Endothelial cell of hepatic sinusoid (primary cell): ENCODE results near the gene RAB33A.

Source experiments
- in situ Hi-C: cut with HindIII; loops from 2 replicates; pipeline ENCODE4 v1.10.0; 2017; ENCODE audit warnings: low sequenced_read_pairs

RAB33A gene

DNA sequence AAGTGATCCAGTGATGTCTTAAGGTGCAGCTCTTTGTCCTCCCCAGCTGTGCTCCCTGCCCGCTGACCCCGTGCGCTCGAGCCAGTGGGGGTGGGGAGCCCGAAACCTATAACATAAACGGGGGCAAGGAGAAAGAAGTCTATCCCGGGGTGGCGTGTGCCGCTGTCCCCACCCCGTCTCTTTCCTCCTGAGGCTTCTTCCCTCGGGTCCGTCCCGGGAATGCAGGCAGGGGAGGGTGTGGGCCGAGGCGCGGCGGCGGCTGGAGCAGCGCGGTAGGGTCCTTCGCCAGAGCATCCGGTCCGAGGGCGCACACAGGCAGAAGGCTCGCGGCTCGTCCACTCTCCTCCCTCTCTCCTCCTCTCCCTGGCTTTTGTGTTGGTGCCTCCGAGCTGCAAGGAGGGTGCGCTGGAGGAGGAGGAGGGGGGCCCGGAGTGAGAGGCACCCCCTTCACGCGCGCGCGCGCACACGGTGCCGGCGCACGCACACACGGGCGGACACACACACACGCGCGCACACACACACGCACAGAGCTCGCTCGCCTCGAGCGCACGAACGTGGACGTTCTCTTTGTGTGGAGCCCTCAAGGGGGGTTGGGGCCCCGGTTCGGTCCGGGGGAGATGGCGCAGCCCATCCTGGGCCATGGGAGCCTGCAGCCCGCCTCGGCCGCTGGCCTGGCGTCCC is at the start of gene RAB33A:
TSS of gene RAB33A (plus strand) at position 517 of the 681 bp plus-strand sequence. CDS start at position 618, 101 bp downstream.
- in situ Hi-C loops: no loop called here

DNA sequence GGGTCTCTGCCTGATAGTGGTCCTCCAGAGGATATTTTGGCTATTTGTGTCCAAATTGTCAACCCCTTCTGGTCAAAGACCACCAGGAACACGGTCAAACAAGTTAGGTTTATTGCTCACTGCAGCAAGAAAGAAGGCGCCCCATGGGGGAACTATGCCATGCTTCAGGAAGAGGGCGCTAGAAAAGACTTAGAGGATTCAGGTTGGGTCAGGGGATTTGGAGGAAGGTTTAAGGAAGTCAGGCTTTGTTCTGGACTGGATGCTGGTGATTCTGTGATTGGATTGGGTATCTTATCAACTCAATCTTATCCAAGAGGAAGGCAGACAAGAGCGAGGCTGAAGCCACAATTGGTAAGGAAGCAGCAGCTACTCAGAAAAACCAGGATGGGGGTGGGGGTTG is 47.2 kb upstream of the RAB33A start:
- in situ Hi-C loops: no loop called here

DNA sequence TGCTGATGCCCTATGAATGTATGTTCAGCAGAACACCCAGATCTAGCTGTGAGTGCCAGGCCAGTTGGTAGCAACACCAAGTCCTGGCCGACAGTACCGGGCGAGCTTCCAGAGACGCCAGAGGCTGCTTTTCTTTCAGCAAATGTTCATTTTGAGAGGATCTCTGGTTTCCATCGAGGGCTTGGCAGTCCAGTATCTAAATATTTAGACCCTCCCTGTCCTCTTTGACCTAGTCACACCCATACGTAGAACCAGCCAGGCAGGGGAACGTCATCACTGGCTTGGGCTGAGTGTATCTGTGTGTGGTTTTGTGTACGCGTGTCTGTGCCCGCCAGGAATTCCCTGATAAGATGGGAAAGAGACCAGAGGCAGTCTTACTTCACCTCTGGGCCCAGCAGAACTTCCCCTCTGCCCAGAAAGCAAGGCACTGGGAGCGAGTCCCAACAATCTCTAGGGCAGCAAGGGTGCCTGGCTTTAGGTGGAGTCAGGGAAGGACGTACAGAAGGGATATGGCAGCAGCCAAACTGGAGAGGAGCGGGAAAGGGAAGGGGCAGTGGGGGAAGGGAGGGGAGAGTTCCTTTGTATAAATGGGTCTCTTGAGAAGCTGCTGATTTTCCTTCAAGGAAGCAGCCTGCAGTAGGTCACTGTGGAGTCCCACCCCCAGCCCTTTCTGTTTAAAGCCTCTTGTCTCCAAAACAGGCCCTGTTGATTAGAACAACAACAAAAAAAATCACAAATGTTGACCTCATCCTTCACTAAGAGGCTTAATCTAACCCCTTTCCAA is 46.5 kb upstream of the RAB33A start:
- in situ Hi-C loops: no loop called here

DNA sequence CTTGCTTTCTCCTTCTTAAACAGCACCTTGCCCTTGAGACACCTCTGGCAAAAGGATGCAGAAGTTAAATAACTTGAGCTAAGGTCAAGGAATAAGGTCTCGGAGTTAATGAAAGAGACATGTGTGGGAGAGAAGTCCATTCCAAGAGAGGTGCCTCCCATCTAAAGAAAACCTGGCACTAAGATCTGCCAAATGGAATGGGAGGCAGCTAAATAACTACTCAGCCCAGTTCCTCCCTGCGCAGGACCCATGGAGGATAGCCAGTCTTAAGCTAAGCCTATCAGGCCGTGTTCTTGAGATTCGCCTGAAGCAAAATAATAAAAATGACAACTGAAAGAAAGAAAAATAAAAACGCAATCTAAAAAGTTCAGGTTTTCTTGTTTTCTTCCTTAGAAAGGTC is 40.8 kb upstream of the RAB33A start:
- in situ Hi-C loops: loop anchor here (10.0 kb wide), 1 partner anchor 64 kb away; no protein-coding TSS in a partner anchor

DNA sequence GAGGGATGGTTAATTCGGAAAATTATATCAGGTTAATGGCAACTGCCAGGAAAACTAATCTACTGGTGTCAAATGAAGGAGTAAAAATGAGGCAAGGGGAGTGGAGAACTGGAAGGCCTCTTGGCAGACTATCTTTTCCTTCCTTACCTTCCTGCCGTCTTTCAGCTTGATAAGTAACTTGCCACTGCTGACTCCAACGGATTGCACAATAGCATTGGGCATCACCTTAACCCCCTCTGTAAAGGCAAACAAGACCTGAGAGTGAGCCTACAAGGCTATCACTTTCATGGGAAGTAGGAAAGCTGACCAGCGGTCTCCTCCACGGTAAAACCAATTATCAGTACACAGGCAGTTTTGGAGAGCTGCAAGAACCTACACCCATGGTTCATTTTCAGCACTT is 35.3 kb upstream of the RAB33A start:
- in situ Hi-C loops: loop anchor here (10.0 kb wide), 1 partner anchor 58 kb away; no protein-coding TSS in a partner anchor

DNA sequence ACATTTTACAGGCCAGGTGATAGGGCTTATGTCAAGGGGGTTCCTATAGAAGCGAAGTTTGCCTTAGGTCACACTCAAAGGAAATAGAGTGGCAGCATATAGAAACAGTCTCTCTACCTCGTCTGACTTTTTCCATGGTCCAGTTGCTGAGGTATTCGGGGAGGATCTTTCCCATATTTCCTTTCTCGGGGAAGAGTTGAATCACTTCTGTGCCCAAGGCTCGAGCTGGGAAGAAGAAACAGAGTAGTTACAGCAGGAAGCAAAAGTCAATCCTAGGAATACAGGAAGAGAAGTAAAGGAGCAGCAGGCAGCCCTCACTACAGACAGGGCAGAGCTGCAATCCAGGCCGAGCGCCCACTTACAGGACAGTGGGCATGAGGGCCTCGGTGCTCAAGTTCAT is 34.8 kb upstream of the RAB33A start:
- in situ Hi-C loops: loop anchor here (10.0 kb wide), 1 partner anchor 58 kb away; no protein-coding TSS in a partner anchor

DNA sequence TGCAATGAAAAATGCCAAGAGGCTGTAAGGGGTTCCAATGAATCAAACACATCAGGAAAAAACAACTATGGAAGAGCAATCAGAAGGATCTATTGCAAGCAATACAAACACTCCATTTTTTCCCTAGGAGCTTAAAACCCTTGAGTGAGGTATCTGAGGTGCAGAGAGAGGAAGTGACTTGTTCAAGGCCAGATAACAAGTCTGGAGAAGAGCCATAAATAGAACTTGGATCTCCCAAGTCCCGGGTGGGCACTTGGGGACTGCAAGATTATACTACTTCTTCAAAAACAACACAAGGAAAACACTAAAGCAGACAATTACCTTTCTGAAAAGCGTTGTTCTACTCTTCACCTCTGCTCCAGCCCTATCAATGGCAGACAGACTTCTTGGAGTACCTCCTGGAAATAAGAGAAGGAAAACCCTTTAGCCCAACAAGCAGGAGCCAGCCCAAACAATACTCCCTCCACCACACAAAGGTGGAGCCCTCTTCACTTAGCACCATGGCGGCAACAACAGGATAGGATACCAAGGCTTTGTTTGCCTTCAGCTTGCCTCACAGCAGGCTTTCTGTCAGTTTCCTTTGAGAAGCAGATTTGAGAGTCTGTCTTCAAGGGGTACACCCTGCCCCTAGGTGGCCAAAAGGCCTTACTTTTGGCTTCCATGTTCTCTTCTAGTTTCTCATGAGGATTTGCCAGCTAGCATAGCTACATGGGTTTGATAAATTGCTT is 32.1 kb upstream of the RAB33A start:
- in situ Hi-C loops: loop anchor here (10.0 kb wide), 1 partner anchor 55 kb away; no protein-coding TSS in a partner anchor

DNA sequence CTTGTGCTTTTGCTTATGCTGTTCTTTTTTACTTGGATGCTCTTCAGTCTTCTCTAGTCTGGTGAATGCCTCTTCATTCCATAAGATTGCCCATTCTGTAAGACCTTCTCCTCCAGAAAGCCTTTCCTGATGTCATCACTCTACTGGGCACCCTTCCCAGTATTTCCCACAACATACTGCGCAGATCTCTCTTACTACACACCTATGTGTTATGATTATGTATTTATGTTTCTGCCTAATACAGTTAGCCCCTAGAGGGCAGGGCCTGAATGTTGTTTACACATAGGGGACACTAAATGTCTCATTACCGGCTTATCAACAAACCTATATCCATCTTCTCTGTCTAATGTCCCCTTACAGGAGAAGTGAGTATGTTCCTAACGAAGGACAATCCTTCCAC is 27.3 kb upstream of the RAB33A start:
- in situ Hi-C loops: no loop called here

DNA sequence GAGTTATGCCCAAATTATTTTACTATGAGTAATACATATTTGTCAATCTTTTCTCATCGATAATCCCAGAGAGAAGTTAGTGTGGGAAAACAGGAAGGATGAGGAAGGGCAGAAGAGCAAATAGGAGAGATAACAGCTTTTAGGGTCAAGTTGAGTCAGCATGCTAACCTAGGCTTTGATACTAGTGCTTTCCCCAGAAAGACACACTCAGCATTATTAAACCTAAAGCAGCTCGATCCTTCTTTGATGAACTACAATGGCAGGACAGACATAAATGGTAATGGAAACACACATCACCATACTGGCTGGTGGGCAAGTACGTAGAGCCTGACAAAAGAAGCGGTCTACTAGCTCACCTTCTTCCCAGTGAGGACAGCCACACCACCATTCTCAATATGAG is 26.6 kb upstream of the RAB33A start:
- in situ Hi-C loops: no loop called here

DNA sequence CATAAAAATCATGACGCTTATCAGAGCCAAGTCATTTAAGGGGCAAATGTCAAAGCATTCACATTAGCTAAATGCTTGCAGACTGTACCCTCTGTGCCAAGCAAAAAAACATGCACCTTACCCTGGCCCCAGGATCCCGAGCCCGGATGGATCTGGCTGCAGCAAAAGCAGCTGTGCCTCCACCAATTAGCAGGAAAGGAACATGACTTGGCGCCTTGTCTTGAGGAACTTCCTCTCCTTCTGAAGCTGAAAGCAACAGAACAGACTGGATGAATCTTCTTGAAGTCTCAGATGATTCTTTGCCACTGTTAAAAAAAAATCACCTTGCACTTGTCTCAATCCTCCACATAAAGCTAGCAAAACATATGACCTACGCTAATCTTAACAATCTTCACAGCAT is 24.1 kb upstream of the RAB33A start:
- in situ Hi-C loops: no loop called here

DNA sequence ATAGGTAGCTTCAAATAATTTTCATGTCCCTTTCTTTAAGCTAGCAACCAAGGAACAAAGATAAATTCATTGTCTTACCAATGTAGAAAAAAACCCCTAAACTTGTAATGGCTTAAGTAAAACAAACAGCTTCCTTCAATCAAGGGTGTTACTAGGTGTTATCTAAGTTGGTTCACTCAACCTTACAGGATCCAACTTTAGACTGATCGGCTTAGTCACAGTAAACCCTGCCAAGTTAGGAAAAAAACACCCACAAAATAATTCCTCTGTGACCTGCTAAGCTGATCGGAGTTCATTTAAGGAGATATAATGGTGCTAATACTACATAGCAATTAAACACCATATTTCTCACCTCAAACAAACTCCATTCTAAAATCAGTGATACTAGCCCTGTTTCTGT is 16.2 kb upstream of the RAB33A start:
- in situ Hi-C loops: loop anchor here (10.0 kb wide), 1 partner anchor 59 kb away; no protein-coding TSS in a partner anchor

DNA sequence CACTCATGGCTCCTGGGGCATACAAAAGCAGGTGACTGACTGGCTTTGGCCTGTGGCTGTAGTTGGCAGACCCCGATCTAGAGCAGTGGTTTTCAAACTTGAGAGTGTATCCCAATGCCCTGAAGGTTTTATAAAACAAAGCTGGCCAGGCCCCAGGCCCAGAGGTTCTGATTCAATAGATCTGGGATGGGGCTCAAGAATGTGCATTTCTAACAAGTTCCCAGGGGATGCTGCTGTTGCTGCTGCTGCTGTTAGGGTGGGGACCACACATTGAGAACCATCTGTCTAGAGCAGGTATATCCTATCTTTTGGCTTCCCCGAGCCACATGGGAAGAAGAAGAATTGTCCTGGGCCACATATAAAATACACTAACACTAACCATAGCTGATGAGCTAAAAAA is 13.5 kb upstream of the RAB33A start:
- in situ Hi-C loops: loop anchor here (10.0 kb wide), 1 partner anchor 56 kb away; no protein-coding TSS in a partner anchor

DNA sequence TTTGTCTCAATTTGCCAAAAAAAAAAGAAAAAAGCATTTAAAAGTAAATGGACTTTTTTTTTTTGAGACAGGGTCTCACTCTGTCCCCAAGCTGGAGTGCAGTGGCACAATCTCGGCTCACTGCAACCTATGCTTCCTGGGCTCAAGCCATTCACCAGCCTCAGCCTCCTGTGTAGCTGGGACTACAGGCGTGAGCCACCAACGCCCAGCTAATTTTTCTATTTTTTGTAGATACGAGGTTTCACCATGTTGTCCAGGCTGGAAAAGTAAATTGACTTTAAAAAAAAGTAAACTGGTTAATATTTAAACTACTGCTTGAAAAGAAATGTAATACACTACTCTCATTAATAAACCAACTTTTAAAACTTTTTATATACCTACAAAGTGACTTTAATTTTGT is 12.0 kb upstream of the RAB33A start:
- in situ Hi-C loops: loop anchor here (10.0 kb wide), 1 partner anchor 55 kb away; no protein-coding TSS in a partner anchor

DNA sequence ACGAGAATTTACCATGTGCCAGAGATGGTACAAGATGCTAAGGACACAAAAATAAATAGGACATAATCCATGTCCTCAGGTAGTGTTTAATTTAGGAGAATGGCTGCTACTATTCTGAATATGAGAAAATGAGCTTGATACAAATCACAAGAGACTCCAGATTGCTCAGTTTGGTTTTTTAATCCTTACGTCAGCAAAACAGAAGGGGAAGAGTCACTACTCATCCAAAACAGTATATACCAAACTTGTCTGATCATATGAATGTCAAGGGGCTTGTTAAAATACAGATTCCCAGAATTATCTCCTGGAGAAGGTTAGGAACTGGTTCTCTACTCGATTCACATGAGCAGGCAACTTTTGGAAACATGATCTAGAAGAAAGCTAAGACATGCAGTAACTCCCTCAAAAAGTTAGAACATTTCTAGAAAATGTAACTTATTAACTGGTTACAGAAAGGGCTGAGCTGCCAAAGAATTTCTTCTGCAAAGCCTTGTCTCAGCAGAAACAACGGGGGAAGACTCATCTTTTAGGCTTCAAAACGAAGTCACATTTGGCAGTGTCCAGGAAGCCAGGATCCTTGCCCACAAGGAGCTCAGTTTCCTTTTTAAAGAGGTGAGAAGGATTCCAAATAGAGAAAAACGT is 9.5 kb upstream of the RAB33A start:
- in situ Hi-C loops: no loop called here

DNA sequence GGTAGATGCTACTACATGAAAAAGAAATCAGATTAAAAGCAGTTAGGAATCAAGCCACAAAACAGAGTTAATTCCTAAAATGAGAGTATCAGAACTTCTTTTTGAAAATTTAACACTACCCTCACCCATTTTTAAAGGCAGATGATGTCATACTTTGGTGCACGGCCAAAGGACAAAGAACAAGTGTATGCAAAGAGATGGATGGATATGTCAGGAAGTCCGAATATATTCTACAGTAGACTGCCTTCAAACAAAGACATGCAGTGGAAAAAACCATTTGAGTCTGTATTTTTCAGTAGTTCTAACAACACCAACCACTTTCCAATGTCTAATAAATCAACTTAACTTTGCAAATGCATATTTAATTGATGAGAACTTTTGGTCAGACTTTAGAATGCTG is 8.4 kb upstream of the RAB33A start:
- in situ Hi-C loops: no loop called here

DNA sequence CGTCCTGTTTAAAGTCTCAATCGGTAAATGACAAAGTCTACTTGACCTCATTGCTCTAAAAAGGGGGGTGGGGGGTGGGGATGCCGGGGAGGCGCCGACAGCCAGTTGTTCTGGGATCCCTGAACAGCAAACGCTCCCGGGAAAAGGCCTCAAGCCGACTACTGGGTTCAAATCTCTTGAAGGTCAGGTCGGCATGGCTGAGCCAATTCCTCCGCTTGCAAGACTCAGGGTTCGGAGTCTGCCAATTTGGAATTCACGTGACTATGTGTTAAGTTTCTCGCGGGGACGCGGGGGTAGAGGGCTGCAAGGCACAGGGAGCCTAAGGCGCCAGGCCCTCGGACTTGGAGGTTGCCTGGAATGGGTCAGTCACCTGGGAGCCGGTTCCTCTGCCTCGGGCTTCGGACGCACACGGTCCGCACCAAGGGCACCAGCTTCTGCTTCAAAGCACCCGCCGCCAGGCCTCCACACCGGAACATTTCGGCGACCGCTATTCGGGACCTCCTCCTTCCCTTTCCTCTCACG is 6.5 kb upstream of the RAB33A start:
- in situ Hi-C loops: no loop called here

DNA sequence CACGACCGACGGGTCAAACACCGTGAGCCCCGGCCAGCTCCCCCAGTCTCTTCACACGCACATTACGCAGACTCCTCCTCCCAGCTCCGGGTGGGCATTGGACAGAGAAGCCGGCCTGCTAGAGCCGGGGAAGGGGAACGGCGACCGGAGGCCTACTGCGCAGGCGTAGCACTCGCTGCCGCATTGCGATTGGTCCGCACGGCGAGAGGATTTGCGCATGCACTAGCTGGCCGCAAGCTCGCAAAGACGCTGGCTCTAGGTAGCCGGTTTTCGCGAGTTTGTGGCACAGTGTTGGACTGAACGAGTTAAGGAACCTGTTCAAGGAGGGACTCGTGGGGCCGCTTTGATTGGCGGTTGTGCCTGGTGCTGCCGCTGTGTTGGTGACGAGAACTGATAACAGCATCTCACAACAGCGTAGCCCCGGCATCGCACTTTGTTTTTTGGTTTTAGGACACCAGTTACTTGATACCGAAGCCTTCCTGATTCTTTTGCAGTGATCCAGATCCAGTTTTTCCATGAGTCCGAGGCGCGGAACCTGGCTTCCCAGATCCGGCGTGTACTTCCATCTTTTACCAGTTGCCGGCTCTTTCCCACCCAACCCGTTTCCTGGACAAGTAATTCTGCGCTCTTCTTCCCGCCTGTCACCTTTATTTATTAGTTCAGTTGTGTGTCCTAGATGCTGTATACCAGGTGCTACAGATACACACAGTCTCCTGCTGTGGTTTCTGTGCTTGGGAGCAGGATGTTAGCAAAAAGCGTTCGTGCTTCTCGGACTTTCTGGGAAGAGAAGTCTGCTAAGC is 5.9 kb upstream of the RAB33A start, which contains the start of gene AIFM1:
TSS of gene AIFM1 (minus strand) at position 139 of the 800 bp plus-strand sequence. CDS start 185 bp downstream, outside the sequence.
- in situ Hi-C loops: no loop called here

DNA sequence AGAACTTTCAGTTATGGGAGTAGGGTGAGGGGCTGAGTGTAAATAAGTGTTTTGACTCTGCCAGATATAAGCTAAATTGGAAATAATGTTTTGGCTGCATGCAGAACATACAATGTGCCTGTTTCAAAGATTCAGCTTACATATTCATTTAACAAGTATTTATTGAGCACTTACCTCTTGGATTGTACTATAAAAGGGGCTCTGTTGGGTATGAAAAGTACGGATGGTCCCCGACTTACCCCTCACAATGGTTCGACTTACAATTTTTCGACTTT is 5.3 kb upstream of the RAB33A start:
- in situ Hi-C loops: no loop called here

DNA sequence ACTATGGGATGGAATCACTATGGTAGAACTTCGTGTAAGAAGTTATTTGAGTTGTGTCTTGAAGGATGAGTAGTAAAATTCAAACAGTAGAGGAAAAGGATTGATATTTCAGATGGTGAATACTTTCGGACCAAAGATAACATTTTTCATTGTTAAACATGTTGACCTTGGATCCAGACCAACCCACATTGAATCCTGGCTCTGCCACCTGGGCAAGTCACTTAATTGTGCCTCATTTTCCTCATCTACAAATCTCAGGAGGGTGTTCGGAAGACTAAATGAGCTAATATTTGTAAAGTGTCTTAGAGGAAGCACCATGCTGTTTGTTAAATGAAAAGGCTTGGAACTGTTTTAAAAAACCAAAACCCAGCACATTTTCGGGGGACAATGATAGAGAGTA is 4.7 kb upstream of the RAB33A start:
- in situ Hi-C loops: no loop called here
